Measurements from ENCODE around the gene GPHN. TPM values are rescaled to one million over a fixed set of nuclear protein-coding genes. Genes with fewer than 3 reads are reported as not detected.

GPHN gene
- total and polyA plus RNA-seq, 10 of the 15 experiments (the other 5 are each of a cell fraction or from before 2014, with no cell fraction given): 22.3 to 48.8 (median 33.1) TPM

DNA sequence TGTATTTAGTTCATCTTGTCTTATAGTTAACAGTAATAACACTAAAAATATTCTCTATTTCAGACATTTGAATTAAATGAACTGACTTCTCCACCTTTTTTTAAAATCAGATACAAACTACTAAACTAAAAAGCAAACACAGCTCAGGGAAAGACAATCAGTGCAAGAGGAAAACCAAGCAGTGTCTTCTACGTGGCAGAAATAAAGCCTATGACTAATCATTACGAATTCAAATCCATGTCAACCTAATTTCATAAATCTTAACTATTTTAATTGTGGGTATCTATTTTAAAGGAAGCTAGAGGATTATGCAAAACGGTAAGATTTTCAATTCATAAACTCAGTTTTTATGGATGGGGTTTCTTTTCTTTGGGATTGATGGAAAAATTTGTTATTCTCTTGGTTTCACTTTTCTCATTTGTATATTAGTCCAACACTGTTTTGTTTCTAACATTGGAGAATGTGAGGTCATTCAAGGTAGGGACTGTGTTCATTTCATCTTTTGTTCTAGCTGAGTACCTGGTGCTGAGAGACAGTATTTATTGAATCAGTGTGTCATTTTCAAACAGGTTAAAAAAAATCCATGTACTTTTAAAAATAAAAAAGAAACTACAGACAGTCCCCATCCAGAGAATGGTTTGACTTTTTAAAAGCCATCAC is 720.5 kb downstream of the GPHN start (continued):
- TF ChIP-seq CTCF (IDR thresholded peaks at IDR 0.05 in 2 of 3, conservative IDR thresholded peaks at IDR 0.05 in 1 of 3; ENCODE audit: control insufficient read depth in 2 of 3, extremely low read depth in 1 of 3, insufficient read depth in 1 of 3, low read depth in 3 of 3, low read length in 3 of 3): no peak
- no peak for TF ChIP-seq NFXL1 (IDR thresholded peaks at IDR 0.05; ENCODE audit: borderline replicate concordance)
- TF ChIP-seq SIN3A (IDR thresholded peaks at IDR 0.05; ENCODE audit: low read depth, low read length): no peak
- TF ChIP-seq, protein P1, sequence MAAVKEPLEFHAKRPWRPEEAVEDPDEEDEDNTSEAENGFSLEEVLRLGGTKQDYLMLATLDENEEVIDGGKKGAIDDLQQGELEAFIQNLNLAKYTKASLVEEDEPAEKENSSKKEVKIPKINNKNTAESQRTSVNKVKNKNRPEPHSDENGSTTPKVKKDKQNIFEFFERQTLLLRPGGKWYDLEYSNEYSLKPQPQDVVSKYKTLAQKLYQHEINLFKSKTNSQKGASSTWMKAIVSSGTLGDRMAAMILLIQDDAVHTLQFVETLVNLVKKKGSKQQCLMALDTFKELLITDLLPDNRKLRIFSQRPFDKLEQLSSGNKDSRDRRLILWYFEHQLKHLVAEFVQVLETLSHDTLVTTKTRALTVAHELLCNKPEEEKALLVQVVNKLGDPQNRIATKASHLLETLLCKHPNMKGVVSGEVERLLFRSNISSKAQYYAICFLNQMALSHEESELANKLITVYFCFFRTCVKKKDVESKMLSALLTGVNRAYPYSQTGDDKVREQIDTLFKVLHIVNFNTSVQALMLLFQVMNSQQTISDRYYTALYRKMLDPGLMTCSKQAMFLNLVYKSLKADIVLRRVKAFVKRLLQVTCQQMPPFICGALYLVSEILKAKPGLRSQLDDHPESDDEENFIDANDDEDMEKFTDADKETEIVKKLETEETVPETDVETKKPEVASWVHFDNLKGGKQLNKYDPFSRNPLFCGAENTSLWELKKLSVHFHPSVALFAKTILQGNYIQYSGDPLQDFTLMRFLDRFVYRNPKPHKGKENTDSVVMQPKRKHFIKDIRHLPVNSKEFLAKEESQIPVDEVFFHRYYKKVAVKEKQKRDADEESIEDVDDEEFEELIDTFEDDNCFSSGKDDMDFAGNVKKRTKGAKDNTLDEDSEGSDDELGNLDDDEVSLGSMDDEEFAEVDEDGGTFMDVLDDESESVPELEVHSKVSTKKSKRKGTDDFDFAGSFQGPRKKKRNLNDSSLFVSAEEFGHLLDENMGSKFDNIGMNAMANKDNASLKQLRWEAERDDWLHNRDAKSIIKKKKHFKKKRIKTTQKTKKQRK (IDR thresholded peaks at IDR 0.05; ENCODE audit: low read depth, low read length): no peak
- no peak for TF ChIP-seq ATF2 (IDR thresholded peaks at IDR 0.05; ENCODE audit: low read length)
- TF ChIP-seq RUNX3 (IDR thresholded peaks at IDR 0.05; ENCODE audit: low read length): no peak

Other genes starting within 250 kb of the GPHN start
- not detected in 2 replicates for gene CCDC196, start 21.8 kb upstream of the GPHN start, total RNA-seq (2014; rRNA removed)
- not detected in 2 replicates for gene CCDC196, start 21.8 kb upstream of the GPHN start, total RNA-seq (2014; rRNA removed; fragmentation: Illumina TruSeq; extraction: Trizol)
- gene CCDC196, start 21.8 kb upstream of the GPHN start, total RNA-seq (2021): not detected in 2 replicates
- gene CCDC196, start 21.8 kb upstream of the GPHN start, polyA plus RNA-seq (2011; rRNA removed): not detected in 2 replicates
- not detected in 2 replicates for gene CCDC196, start 21.8 kb upstream of the GPHN start, polyA plus RNA-seq (2014; fragmentation: Illumina TruSeq; extraction: Trizol)
- under 1 TPM in 1 of 2 experiments, not detected in 1; 0.03 TPM for gene CCDC196, start 21.8 kb upstream of the GPHN start, polyA plus RNA-seq (2014; fragmentation: Nextera tagmentation; extraction: Ambion mirVana)
- not detected in 2 replicates for gene CCDC196, start 21.8 kb upstream of the GPHN start, polyA plus RNA-seq (2014; rRNA removed)
- gene CCDC196, start 21.8 kb upstream of the GPHN start, polyA plus RNA-seq (2016; fragmentation: Nextera tagmentation; extraction: Ambion mirVana): under 1 TPM; 0.28 to 0.52 TPM